ENCODE data around the gene WDR18. TPM values are rescaled to one million over a fixed set of nuclear protein-coding genes. Genes with fewer than 3 reads are reported as not detected.

The WDR18 gene
- total RNA-seq, 1 experiment from 2014 or later = 44.0 TPM

DNA sequence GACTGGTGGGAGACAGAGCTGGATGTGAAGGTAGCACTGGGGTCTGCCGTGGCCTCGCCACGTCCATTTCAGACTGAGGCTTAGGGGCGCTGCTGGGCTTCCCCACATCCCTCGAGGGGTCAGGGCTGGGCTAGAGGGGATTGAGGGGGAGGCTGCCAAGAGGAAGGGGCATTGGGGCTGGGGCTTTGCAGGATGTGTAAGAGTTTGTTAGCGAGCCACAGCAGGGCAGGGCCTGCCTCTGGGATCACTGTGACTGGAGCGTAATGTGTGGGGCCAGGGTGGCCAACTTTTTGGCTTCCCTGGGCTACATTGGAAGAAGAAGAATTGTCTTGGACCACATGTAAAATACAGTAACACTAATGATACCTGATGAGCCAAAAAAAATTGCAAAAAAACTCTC, 44.2 kb upstream of the WDR18 start:
- Histone ChIP-seq H3K36me3 (ENCODE audit: control insufficient read depth, insufficient read depth, low read length) (no peaks in the 10 kb centered on the region), H3K9me3 (ENCODE audit: control insufficient read depth, insufficient read depth, low read depth, low read length) (no peaks in the 10 kb centered on the region), H3K4me3 (ENCODE audit: low read depth in 2 of 2, low read length in 2 of 2) (no peak overlapping the region), H3K27me3 (ENCODE audit: control insufficient read depth, insufficient read depth, low read length) (no peaks in the 10 kb centered on the region), H3K4me1 (ENCODE audit: control insufficient read depth, insufficient read depth, low read length) (peaks cover 7% of the 10 kb centered on the region), H3K27ac (ENCODE audit: low read length) (0 out of 2 replicates have a peak overlapping the region, but pooled peaks have one; percentile 61)
- DNase-seq (ENCODE audit: low read depth, low spot score) = no peak
- BruUV-seq (replicated peaks) = no TSS peak
- POLR2A ChIA-PET = no interaction called here
- ATAC-seq = no peak
- TF ChIP-seq TCF7L2 (IDR thresholded peaks at IDR 0.05; ENCODE audit: low read depth, low read length) (no peak), POLR2AphosphoS5 (IDR thresholded peaks at IDR 0.05; ENCODE audit: low read depth, low read length) (no peak), SIN3A (IDR thresholded peaks at IDR 0.05; ENCODE audit: borderline replicate concordance, insufficient read depth, low read depth, low read length) (no peak)
- TF ChIP-seq, protein P1, sequence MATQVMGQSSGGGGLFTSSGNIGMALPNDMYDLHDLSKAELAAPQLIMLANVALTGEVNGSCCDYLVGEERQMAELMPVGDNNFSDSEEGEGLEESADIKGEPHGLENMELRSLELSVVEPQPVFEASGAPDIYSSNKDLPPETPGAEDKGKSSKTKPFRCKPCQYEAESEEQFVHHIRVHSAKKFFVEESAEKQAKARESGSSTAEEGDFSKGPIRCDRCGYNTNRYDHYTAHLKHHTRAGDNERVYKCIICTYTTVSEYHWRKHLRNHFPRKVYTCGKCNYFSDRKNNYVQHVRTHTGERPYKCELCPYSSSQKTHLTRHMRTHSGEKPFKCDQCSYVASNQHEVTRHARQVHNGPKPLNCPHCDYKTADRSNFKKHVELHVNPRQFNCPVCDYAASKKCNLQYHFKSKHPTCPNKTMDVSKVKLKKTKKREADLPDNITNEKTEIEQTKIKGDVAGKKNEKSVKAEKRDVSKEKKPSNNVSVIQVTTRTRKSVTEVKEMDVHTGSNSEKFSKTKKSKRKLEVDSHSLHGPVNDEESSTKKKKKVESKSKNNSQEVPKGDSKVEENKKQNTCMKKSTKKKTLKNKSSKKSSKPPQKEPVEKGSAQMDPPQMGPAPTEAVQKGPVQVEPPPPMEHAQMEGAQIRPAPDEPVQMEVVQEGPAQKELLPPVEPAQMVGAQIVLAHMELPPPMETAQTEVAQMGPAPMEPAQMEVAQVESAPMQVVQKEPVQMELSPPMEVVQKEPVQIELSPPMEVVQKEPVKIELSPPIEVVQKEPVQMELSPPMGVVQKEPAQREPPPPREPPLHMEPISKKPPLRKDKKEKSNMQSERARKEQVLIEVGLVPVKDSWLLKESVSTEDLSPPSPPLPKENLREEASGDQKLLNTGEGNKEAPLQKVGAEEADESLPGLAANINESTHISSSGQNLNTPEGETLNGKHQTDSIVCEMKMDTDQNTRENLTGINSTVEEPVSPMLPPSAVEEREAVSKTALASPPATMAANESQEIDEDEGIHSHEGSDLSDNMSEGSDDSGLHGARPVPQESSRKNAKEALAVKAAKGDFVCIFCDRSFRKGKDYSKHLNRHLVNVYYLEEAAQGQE (IDR thresholded peaks at IDR 0.05; ENCODE audit: insufficient read depth in 1 of 2, low read depth in 2 of 2, low read length in 1 of 2) = no peak
- TF ChIP-seq, protein P2, sequence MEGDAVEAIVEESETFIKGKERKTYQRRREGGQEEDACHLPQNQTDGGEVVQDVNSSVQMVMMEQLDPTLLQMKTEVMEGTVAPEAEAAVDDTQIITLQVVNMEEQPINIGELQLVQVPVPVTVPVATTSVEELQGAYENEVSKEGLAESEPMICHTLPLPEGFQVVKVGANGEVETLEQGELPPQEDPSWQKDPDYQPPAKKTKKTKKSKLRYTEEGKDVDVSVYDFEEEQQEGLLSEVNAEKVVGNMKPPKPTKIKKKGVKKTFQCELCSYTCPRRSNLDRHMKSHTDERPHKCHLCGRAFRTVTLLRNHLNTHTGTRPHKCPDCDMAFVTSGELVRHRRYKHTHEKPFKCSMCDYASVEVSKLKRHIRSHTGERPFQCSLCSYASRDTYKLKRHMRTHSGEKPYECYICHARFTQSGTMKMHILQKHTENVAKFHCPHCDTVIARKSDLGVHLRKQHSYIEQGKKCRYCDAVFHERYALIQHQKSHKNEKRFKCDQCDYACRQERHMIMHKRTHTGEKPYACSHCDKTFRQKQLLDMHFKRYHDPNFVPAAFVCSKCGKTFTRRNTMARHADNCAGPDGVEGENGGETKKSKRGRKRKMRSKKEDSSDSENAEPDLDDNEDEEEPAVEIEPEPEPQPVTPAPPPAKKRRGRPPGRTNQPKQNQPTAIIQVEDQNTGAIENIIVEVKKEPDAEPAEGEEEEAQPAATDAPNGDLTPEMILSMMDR (IDR thresholded peaks at IDR 0.05) = no peak
- CTCF ChIA-PET = no interaction called here
- in situ Hi-C loops (cut with HindIII; ENCODE audit: low pct_unique_long_range_greater_than_20kb, low sequenced_read_pairs) (no loop called here), intact Hi-C loops (cut with micrococcal nuclease; ENCODE audit: unreplicated experiment) (no loop called here)

DNA sequence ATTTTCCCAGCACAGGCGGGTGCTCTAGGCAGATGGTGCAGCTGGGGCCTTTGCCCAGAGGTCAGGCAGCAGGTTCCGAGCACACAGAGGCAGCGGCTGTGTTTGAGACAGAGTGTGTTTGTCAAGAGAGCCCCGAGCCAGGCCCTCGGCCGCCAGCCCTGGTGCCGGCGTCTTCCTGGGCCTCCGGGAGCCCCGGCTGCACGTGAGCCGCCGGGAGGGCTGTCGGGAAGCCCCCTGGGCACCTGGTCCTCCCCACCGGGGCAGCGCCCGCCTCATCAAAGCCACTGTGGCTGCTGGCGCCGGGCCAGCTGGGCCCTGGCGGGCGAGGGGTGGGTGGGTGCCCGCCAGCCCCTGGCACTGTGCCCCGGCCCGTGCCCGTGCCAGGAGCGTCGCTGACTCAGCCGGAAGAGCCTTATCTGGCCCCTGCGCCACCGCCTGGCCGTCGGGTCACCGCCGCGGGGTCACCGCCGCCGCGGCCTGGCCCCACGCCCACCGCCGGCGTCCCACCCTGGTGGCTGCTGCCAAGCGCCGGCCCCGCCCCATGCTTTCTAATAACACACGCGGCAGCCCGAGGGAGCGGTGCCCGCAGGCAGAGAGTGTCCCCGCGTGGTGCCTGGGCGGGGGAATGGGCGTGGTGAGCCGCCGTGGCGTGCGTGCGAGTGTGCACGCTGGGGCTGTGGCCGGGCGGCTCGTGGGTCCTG, 43.4 kb upstream of the WDR18 start:
- Histone ChIP-seq H3K27me3 (ENCODE audit: control insufficient read depth, insufficient read depth, low read length) (no peaks in the 10 kb centered on the region), H3K4me3 (ENCODE audit: low read depth in 2 of 2, low read length in 2 of 2) (peak overlapping the region; percentile 13 to 24; a peak in 2 of 4 replicates), H3K36me3 (ENCODE audit: control insufficient read depth, insufficient read depth, low read length) (no peaks in the 10 kb centered on the region), H3K27ac (ENCODE audit: low read length) (peak overlapping the region; percentile 61; the same call in 1 of the 2 replicates), H3K4me1 (ENCODE audit: control insufficient read depth, insufficient read depth, low read length) (peaks cover 5% of the 10 kb centered on the region), H3K9me3 (ENCODE audit: control insufficient read depth, insufficient read depth, low read depth, low read length) (no peaks in the 10 kb centered on the region)
- DNase-seq (ENCODE audit: low read depth, low spot score) (no peak), ATAC-seq (peak; percentile 81)
- CTCF ChIA-PET = no interaction called here
- TF ChIP-seq POLR2AphosphoS5 (IDR thresholded peaks at IDR 0.05; ENCODE audit: low read depth, low read length) = no peak
- TF ChIP-seq, protein P2 (IDR thresholded peaks at IDR 0.05) = no peak
- TF ChIP-seq, protein P1 (IDR thresholded peaks at IDR 0.05; ENCODE audit: insufficient read depth in 1 of 2, low read depth in 2 of 2, low read length in 1 of 2) = no peak
- in situ Hi-C loops (cut with HindIII; ENCODE audit: low pct_unique_long_range_greater_than_20kb, low sequenced_read_pairs) = no loop called here
- intact Hi-C loops (cut with micrococcal nuclease; ENCODE audit: unreplicated experiment) = no loop called here
- POLR2A ChIA-PET = no interaction called here
- no TSS peak for BruUV-seq (replicated peaks)
